Measurements from ENCODE around the gene SLC27A3.

SLC27A3 gene, protein sequence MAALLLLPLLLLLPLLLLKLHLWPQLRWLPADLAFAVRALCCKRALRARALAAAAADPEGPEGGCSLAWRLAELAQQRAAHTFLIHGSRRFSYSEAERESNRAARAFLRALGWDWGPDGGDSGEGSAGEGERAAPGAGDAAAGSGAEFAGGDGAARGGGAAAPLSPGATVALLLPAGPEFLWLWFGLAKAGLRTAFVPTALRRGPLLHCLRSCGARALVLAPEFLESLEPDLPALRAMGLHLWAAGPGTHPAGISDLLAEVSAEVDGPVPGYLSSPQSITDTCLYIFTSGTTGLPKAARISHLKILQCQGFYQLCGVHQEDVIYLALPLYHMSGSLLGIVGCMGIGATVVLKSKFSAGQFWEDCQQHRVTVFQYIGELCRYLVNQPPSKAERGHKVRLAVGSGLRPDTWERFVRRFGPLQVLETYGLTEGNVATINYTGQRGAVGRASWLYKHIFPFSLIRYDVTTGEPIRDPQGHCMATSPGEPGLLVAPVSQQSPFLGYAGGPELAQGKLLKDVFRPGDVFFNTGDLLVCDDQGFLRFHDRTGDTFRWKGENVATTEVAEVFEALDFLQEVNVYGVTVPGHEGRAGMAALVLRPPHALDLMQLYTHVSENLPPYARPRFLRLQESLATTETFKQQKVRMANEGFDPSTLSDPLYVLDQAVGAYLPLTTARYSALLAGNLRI

DNA sequence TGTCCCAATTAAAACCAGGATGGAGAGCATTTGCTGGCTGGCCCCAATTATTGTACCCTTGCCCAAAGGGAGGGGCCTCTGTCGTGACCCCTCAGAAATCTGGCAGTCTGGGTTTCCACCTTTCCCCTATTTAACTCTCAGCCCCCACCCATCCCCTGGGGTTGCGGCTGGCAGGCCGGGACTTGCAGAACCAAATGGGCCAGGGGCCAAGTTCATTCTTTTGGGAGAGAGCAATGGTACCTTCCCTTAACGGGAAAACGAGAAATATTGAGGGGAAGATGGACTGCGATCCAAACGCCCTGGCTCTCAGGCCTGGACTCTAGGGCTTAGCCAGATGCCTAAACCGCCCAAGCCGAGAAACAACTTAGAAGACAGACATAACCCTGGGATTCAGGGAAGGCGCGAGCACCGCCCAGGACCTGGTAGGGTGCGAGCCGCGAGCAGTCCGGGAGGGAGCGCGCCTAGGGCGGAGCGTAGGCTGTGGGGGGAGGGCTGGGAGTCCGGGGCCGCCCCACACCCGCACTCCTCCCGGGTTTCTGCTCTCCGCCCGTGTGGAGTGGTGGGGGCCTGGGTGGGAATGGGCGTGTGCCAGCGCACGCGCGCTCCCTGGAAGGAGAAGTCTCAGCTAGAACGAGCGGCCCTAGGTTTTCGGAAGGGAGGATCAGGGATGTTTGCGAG, at the start of gene SLC27A3:
SLC27A3 (plus strand) TSS at position 628 of the 678 bp plus-strand sequence. CDS start 91 bp downstream, outside the sequence.
- no peak for DNase-seq (ENCODE audit: low read depth)

DNA sequence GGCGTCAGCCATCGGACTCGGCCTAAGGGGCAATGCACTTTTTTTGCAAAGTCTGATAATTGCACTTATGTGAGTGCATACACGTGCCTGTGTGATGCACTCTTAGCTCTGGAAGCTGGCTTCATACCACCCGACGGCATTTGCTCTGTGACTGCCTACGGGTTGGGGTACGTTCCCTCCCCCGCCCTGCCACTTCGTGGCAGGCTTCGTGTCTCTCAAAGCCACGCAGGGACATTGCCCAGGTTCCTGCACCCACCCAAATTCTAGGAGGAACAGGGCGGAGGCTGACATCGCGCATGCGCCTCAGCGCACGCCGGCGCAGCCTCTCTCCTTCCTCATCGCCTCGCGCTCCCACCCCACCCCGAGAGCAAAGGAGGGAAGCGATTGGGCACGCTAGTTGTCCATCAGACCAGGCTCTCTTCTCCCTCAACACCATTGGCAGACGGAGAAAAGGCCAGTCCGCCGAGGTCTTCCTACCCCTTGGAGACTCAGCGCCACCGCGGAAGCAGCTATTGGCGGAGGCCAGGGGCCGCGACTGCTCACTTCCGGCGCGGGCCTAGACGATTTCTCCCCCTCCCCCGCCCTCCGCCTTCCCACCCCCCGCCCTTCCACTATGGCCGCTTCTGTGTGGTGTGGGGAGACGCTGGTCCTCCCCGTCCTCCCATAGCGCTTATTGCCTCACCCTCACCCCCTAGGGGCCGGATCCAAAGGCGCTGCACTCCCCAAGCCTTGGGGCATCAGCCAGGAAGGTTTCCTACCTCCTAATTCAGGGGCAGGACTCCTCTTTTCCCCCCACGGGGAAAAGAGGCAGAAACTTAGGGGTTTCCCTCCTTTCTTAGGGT, 47.5 kb upstream of the SLC27A3 start, which contains the start of gene INTS3:
INTS3 (plus strand) TSS at position 588 of the 842 bp plus-strand sequence. CDS start 585 bp downstream, outside the sequence.
- DNase-seq (ENCODE audit: low read depth): peak; percentile 97

DNA sequence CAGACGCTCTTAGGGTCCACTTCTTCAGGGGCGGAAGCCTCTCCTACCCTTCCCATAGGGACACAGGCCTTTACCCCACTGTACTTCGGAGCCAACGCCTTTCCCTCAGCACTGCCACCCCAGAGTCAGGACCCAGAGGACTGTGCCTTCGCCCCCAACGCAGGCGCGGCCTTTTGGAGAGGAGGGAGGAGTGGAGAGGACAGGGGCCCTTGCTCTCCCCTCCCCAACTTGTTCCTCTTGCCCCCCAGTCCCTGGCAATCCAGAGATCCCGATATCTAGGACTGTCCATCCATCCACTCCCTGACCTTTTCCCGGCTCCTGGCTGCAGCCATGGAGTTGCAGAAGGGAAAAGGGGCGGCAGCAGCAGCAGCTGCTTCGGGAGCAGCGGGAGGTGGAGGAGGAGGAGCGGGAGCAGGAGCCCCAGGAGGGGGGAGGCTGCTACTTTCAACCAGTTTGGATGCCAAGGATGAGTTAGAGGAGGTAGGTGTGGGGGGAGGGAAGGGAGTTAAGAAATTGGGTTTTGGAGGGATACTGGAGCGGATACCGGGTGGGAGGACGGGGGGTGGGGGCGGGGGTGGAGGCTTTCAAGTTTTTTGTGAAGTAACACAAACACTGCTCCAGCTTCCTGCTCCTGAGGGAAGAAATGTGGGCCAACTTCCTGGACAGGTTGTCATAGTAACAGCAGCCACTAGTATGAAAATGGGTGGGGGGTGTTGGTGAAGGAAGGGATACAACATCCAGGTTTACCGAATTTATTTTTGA, 46.7 kb upstream of the SLC27A3 start:
- DNase-seq (ENCODE audit: low read depth): no peak

- DNase-seq (ENCODE audit: low read depth): no peak
Measured at GRCh38 chr1:153730468-153730988, 44.7 kb upstream of the SLC27A3 start.

- no peak for DNase-seq (ENCODE audit: low read depth)
Measured at GRCh38 chr1:153733970-153734369, 41.2 kb upstream of the SLC27A3 start.

- DNase-seq (ENCODE audit: low read depth): no peak
Measured at GRCh38 chr1:153734396-153735089, 40.7 kb upstream of the SLC27A3 start.

GRCh38 chr1:153735090-153735420, 40.2 kb upstream of the SLC27A3 start:
- DNase-seq (ENCODE audit: low read depth): no peak

DNA sequence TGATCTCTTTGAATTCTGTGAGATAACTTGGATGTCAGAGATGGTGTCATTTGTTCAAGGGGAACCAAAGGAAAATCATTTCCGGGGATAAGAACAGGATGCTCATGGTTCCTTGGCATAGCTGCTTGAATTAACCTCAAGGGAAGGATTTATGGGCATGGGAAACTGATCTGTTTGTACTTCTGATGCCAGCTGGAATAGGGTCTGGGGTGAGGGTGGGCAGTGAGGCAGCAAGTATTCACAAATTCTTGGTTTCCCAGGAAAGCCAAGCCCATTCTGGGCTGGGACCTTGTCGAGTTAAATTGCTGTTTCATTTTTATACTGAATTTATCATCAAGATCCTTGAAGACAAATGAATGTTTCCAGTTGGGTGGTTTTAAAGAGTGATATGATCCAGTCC, 33.2 kb upstream of the SLC27A3 start:
- DNase-seq (ENCODE audit: low read depth): no peak

DNA sequence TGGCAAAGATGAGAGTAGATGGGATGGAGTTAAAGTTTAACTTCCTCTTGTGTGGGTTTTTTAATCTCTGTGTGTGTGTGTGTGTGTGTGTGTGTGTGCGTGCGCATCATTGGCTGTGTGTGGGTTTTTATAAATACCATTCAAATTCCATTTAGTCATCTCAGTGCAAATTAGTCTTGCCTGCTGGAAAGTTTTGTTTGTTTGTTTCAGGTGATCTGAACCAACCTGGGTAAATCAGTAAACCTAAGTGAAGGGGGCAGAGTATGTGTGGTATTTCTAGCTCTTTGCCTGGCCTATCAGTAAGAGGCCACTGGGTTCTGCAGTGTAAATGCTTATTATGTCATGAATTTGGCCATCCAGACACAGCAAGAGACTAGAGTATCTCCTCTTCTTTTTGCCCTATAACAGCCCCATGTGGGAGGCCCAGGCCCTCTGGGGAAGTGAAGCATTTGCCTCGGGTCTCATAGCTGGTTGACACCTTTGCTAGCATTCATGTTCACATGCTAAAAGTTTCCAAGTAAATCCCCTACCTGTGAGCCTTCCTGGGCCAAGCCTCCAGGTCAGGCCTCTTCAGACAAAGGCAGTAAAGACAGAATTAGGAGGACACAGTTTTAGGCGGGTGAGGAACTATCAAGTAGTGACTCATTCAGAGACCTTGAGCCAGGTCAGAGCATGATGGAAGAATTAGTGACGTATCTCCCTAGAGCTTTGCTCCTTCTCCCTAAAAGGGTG, 32.6 kb upstream of the SLC27A3 start:
- no peak for DNase-seq (ENCODE audit: low read depth)

DNA sequence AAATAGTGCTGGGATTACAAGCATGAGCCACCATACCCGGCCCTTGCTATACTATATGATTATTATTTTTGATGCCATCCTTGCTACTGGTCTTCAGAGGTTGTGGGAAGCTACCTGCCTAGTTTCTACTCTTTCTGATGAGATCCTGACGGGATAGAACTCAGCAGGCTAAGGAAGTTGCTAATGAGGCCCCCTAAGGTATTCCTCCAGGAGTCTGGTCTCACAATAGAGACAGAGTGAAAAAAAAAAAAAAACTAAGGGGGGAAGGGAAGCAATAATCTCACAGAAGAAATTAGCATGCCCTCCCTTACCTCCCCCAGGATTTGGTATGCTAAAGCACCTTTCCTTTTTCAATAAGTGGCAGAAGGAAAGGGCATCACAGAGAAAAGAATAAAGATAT, 29.8 kb upstream of the SLC27A3 start:
- no peak for DNase-seq (ENCODE audit: low read depth)

DNA sequence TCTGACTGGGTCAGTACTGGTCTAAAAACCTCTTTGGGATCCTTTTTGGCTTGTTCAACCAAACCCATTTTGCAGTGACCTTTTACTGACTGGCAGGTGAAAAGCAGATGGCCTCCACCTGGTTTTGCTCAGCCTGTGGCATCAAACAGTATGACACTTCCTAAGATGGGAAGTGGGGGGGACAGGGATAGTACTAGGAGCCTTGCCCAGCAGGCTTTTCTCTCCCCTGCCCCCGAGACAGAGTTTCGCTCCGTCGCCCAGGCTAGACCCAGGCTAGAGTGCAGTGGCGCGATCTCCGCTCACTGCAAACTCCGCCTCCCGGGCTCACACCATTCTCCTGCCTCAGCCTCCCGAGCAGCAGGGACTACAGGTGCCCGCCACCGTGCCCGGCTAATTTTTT, 29.0 kb upstream of the SLC27A3 start:
- DNase-seq (ENCODE audit: low read depth): no peak

GRCh38 chr1:153748903-153749302, 26.3 kb upstream of the SLC27A3 start:
- DNase-seq (ENCODE audit: low read depth): no peak

DNA sequence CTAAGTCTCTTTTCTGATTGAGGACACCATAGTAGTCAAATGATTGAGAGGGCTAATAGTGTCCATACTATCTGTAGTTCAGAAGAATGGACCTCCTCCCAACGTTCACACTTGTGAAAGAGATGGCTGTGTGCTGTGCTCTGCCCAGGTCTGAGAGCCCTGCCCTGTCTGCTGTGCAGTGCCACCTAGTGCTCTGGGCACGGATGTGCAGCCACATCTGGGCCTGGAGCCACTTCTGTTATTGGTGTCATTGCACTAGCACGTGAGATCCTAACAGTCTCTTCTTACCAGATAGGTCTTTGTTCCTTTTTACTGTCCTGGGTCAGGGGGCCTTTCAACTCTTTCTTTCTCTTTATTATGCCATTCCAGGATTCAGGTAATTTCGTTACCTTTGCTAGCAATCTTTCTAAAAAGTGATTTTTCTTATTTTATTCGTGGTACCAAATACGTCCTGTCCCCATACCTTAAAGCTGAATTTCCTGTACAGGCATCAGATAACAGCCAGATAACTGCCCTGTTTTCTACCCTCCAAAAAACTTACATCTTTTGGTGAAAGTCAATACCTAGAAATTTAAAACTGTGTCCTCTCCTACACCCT, 25.7 kb upstream of the SLC27A3 start:
- peak; percentile 59 for DNase-seq (ENCODE audit: low read depth)

- no peak for DNase-seq (ENCODE audit: low read depth)
Measured at GRCh38 chr1:153750026-153750995, 24.9 kb upstream of the SLC27A3 start.

DNA sequence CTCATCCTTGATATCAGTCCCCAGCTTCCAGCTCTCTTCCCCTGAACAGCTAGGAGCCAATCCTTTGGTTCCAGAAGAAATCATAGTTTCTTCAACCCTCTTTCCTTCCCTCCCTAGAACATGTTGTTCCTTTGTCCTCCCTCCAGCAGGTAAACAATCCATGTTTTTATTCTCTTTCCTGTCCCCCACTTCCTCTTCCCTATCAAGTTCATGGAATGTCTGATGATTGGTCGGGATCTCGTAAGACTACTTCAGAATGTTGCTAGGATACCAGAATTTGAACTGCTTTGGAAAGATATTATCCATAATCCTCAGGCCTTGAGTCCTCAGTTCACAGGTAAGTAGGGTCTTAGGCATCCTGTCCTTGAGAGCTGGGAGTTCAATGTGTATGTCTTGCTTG, 23.1 kb upstream of the SLC27A3 start:
- DNase-seq (ENCODE audit: low read depth): no peak

- no peak for DNase-seq (ENCODE audit: low read depth)
Measured at GRCh38 chr1:153752571-153753195, 22.5 kb upstream of the SLC27A3 start.

DNA sequence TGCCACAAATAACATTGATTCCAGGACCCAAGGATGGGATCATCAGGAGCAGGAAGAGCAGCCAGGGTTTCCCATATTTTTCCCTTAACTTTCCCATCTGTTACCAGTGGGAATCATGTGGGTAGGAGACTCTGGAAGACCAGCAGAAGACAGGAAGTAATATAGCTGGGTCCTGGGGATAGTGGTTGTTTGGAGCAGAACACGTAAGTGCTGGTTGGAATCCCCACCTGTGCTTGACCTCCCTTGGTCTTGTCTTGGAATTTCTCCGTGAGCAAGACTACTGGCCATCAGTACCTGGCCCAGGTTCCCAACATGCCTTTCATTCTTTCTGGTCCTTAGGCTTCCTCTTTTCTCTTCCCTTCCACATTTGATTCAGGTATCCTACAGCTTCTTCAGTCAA, 20.9 kb upstream of the SLC27A3 start:
- no peak for DNase-seq (ENCODE audit: low read depth)

DNA sequence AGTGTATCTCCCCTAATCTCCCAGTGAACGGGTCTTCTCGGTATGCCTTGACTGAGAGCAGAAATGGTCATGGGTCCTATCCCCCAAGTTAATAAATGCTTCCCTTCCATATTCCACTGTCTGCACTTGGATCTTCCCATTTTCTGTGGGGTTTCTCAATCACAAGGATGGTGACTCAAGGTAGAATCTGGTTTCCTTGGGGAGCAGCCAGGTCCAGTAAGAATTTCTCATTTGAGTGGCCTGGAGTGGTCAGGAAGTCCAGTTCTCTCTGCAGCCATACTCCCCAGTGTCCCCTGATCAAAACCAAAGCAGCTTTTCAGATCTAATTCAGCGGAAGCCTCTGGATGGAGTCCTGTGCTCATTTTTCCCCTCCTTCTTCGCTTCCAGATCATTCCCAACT, 14.8 kb upstream of the SLC27A3 start:
- DNase-seq (ENCODE audit: low read depth): no peak
